Effector CD8-positive, alpha-beta T cell (primary cell): ENCODE measurements around the gene FBLN2.
"Not testable (repeated sequence)": the region's sequence is repeated elsewhere in the genome, so short reads cannot be mapped to it uniquely, and the experiment has no call there.

Experiments used
- DNase-seq: peaks from one replicate; lab custom pipeline; 2025; lab: John Stamatoyannopoulos, UW

The FBLN2 gene

DNA sequence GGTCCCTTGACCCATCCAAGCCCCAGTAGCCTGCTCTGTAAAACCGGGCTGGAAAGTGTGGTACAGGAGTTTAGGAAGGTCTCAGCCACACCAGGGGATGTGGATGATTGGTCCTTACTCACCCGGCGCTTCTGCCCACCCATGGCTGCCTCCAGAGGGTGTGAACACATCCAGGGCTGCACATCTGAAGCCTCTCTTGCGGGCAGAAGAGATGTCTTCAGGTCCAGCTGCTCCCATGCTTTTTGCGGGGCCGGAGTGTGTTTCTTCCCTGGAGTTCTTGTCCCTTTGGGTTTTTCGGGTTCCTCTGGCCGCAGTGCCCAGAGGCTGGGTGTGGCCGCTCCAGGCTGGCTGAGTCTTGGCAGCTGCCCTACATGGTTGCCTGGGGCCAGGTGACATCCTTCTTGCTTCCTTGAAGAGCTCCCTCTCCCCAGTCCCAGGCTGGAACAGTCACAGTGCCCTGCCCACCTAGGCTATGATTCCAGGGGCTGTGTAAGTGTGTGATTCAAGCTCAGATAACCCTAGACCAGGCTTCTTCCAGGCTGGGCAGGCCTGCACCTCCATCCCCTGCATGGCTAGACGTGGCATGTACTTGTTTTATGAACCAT, 34.9 kb upstream of the FBLN2 start:
- no peak for DNase-seq

DNA sequence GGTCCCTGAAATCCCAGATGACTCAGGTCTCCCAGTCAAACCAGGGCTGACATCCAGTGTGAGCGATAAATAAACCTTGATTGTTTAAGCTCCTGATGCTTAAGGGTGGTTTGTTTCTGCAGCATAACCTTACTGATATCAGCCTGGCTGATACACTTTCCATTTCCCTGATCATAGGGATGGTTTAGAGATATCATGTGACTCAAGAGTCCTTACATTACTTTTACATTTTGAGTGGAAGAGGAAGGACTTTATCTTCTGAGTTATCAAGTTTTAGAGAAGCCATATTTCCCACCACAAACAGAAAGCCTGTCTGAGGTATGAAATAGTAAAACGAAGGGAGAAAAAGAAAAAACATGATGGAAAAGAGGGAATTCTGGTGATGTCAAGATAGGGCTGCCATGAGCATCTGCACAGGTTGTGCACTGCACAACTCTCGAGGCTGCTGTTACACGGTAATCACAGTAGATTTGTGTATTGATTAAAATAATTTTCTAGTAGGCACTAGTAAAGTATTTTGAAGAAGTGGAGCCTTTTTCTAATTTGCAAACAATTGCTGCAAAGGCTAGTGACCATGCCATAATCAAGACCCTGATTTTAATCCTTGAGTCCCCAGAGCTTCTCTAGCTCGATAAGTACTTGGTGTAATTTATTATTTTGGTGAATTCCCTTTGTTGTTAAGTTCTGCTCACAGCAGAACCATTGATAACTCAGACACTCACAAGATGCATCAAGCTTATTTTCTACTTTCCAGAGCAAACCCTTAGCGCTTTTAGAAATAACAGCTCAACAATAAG, 34.1 kb upstream of the FBLN2 start:
- no peak for DNase-seq

GRCh38 chr3:13515786-13516759, 32.9 kb upstream of the FBLN2 start:
- no peak for DNase-seq

GRCh38 chr3:13516760-13517135, 32.2 kb upstream of the FBLN2 start:
- DNase-seq = no peak

- DNase-seq = no peak
These were observed 31.5 kb upstream of the FBLN2 start for GRCh38 chr3:13517253-13517977.

GRCh38 chr3:13518516-13518953, 30.4 kb upstream of the FBLN2 start:
- no peak for DNase-seq

DNA sequence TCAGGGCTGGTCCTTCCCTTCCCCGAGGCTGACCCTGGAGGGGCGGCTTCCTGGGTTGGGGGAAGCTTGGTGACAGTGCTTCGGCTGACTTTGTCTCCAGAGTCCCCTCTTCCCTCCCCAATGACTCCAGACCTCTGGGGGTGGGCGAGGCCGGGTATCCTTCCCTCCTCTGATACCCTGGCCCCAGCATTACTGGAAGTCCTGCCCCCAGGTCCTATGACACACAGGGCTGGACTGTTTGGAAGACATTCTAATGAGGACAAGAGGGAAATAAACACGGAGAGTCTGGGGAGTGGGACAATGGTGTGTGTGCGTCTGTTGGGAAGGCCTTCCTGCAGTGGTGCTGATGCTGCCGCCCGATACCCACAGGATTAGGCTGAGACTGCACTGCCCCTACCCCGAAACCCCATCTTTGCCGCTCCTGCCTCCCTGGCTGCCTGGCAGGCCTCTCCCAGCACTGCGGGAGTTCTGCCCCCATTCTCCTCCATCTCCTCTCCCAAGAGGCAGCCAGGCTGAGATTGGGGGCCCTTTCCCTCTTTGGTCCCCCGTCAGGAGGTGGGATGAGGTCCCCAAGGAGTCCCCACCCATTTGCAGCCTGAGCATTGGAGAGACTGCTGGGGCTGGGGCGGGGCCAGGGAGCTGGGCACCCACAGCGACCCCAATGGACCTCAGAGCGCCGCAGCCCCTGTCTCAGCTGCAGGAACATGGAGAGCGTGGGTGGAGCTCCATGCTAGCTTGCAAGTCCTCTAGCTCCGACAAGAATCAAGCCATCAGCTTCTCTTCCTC, 29.7 kb upstream of the FBLN2 start:
- DNase-seq = no peak

DNA sequence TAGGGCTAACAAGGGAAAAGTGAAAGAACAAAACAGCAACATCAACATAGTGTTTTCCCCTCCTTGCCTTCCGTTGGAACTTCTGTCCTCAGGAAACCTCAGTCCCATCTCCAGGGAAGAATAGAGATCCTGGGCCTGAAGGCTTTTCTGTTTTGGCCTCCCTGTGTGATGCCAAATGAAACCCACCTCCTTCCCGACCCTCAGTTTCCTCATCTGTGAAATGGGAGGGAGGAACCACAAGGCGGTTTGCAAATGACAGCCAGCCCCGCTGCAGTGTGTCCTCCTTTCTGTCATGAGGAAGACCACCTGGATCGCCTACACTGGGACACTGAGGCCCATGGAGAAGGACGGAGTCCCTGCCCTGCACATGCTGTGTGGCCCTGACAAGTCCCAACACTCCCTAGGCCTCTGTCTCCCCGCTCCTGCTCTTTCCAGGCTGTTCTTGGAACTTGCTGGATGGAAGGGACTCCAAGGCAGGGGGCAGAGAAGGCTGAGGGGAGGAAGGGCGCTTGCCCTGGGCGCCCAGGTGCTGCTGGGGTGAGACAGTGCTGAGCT, 28.5 kb upstream of the FBLN2 start:
- no peak for DNase-seq

- DNase-seq = no peak
These were observed 27.6 kb upstream of the FBLN2 start for GRCh38 chr3:13521309-13521708.

- not testable (repeated sequence) for DNase-seq
These were observed 27.2 kb upstream of the FBLN2 start for GRCh38 chr3:13521749-13522148.

- no peak for DNase-seq
These were observed 26.7 kb upstream of the FBLN2 start for GRCh38 chr3:13522236-13522635.

- no peak for DNase-seq
These were observed 23.8 kb upstream of the FBLN2 start for GRCh38 chr3:13524979-13525669.

DNA sequence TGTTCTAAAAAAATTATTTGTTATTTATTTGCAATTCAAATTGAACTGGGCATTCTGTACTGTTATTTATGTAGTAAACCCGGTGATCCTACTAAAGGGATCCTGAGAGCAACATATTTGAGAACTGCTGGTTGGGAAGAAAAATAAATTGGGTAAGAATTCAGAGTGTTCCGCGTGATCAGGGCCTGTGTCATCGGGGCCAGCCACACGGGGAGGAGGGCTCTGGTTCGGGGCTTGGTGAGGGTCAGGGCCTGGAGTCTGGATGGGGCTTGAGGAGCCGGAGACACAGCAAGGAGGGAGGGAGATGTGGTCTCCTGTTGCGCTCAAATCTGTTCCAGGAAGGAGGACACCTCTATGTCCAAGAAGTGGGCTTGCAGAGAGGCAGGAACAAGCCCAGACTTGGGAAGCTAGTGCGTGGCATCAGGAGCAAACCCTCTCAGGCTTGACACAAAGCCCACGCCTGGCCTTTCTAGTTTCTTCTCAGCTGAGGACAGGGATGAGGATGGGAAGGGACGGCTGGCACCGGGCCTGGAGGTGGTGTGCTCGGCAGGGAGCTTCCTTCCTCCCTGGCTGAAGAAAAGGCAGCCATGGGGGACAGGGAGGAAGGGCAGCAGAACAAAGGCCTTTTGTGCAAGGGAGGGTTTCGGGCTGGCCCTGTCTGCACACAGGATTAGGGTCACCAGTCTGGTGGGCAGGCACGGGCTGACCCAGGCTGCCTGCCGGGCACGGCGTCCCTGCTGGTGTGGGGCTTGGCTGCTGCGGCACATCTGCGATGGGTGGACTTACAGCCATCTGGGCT, 22.9 kb upstream of the FBLN2 start:
- no peak for DNase-seq

- no peak for DNase-seq
These were observed 22.3 kb upstream of the FBLN2 start for GRCh38 chr3:13526626-13526949.

- no peak for DNase-seq
These were observed 20.6 kb upstream of the FBLN2 start for GRCh38 chr3:13528217-13528867.

GRCh38 chr3:13529196-13530112, 19.5 kb upstream of the FBLN2 start:
- no peak for DNase-seq

- no peak for DNase-seq
These were observed 18.5 kb upstream of the FBLN2 start for GRCh38 chr3:13530241-13531009.
